ENCODE measurements around the gene JPH3.

GRCh38 chr16:87638736-87639135 is 36.4 kb downstream of the JPH3 start:
- no peak for TF ChIP-seq CTCF (conservative IDR thresholded peaks at IDR 0.05; ENCODE audit: low read depth, low read length)
- TF ChIP-seq EZH2 (IDR thresholded peaks at IDR 0.05; ENCODE audit: borderline replicate concordance, low read depth, low read length, poor library complexity, severe bottlenecking), result no peak

Measured in A673 (cell line).